Kidney glomerular epithelial cell (primary cell): ENCODE data around the gene PGS1.
"Not testable (repeated sequence)": the region's sequence is repeated elsewhere in the genome, so short reads cannot be mapped to it uniquely, and the experiment has no call there.

ENCODE experiments used
- DNase-seq: peaks from one replicate; lab custom pipeline; 2025; lab: John Stamatoyannopoulos, UW

Gene PGS1, protein sequence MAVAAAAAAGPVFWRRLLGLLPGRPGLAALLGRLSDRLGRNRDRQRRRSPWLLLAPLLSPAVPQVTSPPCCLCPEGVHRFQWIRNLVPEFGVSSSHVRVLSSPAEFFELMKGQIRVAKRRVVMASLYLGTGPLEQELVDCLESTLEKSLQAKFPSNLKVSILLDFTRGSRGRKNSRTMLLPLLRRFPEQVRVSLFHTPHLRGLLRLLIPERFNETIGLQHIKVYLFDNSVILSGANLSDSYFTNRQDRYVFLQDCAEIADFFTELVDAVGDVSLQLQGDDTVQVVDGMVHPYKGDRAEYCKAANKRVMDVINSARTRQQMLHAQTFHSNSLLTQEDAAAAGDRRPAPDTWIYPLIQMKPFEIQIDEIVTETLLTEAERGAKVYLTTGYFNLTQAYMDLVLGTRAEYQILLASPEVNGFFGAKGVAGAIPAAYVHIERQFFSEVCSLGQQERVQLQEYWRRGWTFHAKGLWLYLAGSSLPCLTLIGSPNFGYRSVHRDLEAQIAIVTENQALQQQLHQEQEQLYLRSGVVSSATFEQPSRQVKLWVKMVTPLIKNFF

DNA sequence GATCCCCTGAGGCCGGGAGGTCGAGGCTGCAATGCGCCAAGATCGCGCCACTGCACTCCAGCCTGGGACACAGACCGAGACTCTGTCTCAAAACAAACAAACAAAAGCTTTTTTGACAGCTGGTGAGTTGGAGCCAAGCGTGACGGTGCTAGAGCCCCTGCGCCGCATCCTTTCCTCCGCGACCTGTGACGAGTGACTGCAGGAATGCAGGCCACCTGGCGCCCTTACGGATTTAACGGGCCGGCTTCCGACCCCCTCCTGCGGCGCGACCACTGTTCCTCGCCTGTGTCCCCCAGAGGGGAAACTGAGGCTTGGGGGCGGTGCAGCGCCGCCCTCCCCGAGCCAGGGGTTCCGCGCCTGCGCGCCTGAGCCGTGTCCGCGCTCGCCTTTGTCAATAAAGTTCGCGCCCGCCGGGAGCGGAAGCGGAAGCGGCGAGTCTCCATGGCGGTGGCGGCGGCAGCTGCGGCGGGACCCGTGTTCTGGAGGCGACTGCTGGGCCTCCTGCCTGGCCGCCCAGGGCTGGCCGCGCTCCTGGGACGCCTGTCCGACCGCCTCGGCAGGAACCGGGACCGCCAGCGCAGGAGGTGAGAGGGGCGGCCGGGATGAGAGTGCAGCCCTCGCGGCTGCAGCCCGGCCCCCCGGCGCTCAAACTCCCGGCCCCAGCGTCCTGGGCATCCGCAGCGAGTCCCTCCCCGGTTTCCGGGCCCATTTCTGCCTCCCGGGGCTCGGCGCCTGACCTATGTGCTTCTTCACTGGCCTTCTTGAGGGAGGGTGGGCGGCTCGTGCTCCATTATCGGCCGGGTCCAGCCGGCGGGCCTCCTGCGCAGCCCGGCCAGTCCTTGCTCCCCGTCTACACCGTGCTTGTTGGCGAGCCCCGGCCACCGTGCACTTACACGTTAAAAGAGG lies at the start of gene PGS1:
Gene PGS1 (plus strand): TSS at position 425 of the 906 bp plus-strand sequence. CDS start 17 bp downstream, at position 442.
- no peak for DNase-seq

DNA sequence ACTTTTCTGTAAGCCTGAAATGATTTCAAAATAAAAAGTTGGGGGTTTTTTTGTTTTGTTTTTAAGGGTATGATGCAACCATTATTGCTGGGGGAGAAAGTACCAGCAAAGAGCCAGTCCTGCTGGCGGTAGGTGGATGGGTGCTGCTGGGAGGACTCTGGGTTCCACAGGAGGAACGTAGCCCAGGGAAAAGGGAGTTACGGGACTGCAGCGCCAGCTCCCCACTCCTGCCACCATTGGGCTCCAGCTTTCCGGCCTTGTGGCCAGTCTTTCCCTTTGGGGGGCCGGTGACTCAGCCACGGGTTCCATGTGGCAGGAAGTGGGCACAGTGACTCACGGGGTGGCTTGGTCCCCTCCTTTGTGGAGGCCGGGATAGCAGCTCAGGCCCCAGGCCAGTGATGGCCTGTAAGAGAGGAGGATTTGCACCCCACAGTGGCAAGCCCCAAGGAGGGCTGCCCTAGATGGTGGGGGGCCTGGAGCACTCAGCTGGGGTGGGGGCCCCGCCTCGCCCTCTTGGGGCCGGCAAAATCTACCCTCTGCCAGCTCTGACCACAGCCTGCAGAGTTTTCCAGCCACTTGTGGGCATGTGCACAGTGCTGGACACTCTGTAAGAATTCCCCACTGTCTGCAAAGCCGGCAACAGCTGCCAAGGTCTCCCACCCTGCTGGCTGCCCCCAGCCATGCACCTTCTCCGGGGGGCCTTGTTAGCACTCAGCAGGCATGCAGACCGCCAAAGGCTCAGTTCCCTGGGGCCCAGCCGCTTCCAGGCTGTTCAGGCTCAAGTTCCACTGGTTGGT lies 49.0 kb upstream of the PGS1 start:
- DNase-seq = no peak

DNA sequence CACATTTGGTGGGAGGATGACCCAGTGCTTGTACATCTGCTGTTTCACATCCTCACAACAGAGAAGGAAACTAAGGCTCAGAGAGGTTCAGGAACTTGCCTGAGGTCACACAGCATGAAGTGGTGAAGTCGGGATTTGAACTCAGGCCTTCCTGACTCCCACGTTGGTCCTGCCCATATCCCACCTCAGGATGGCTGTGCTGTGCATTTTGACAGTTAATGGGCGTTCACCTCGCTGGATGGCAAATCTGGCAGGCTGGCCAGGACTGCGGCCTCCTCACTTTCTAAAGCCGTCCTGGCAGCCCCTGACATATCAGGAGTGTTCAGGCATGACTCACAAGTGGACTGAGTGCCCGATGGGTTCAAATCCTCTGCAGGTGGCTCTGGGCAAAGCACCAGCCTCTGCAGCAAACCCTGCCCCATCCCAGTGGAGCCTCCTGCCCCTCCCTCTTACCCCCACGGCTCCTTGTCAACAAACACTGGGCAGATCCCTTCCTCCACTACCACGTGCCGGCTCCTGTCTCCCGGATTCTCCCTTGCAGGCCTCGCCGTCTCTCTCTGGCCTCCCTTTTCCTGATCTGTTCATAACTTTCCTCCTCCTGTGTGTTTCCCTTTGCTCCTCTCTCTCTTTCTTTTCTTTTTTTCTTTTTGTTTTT lies 47.8 kb upstream of the PGS1 start:
- DNase-seq = no peak

DNA sequence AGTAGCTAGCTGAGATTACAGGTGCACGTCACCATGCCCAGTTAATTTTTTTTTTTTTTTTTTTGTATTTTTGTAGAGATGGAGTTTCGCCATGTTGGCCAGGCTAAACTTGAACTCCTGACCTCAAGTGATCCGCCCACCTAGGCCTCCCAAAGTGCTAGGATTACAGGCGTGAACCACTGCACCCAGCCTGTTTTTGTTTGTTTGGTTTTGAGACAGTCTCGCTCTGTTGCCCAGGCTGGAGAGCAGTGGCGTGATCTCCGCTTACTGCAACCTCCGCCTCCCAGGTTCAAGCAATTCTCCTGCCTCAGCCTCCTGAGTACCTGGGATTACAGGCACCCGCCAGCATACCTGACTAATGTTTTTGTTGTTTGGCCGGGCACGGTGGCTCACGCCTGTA lies 47.1 kb upstream of the PGS1 start:
- DNase-seq = not testable (repeated sequence)

DNA sequence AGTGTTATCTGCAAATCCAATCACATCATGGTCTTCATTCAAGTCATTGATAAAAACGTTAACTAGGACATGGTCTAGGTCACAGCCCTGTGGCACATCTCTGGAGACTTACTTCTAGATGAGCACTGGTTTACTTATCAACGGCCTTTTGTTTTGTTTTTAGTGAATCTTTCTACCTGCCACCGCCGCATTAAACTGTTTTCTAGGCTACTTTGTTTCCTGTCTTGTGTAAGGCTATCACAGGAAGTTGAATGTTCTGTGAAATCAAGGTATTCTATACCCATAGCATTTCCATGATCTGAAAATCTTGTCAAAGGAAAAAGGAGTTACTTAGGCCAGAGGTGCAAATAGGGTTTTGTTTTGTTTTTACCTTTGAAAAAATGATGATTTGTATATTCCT lies 45.5 kb upstream of the PGS1 start:
- DNase-seq = no peak

DNA sequence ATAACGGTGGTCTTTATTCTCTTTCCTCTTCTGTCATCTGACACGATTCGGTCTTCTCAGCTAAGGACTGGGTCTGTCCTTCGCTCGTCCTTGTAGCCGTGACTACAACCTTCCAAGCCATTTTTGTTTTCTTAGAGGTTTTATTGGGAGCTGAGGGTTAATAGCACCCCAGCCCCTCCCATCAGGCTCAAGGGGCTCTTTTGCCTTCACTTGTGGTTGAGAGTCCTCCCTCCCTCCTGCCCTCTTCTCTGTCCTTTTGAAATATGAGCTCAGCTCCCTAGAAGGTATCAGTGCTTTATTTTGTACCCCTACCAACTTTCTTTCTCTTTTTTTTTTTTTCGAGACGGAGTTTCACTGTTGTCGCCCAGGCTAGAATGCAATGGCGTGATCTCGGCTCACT lies 43.2 kb upstream of the PGS1 start:
- DNase-seq = no peak

DNA sequence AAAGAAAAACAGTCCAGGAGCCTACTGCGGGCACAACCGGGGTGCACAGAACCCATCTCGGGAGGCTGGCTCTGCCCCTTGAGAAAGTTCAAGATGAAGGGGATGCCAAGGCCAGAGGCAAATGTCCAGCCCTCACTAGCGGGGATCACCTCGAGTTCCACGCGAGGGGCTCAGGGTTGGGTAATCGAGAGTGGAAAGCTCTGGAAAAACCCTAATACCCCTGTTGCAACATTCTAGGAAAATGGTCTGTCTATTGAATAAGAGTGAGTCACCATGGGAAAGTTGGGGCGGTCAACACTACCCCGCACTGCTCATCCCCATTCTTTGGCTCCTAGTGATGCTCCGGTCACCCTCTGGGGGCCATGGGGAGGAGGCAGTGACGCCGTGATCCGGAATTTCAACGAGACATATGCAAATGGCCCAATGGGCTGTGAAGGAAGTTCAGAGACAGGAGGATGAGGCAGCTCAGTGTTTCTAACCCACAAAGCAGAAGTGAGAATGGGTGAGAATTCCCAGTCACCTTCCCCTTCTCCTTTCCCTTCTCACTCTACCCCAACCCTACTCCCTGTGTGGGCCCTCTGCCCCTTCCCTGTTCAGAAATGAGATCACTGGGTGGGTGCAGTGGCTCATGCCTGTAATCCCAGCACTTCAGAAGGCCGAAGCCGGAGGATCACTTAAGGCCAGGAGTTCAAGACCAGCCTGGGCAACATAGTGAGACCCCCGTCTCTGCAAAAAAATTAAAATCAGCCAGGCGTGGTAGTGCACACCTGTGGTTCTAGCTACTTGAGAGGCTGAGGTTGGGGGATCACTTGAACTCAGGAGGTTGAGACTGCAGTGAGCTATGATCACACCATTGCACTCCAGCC lies 41.0 kb upstream of the PGS1 start:
- DNase-seq = peak; percentile 48

DNA sequence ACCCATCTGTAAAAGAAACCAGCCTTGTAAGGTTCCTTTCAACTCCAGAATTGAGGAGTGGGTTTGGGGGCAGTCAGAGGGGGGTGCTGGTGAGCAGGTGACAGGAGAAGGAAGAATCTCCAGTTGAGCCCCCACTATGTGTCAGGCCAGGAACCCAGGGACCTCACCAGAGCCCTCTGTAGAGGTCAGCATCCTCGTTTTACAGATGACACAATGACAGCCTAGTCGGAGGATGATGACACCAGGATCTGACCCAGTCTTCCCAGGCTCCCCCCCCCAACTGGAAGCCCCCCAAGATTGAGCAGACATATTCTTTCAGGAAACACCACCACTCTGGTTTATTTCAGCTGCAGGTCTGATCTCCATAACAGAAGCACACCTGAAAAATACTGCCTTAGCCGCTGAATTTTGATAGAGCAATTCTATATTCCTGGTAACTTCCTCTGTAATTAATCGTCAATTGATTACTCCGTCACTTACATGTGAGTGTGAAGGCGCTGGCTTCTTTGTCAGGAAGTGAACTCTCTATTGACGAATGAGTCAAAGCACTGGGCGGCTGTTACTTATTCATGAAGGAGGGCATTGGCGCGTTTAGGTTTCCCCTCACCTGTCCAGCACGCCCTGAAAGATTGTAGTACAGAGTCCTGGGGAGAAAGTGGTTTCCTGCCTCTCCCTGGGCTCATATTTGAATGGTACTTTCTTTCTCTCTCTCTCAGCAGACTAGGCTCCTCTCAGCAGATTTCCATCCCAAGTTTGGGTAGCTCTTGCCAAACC lies 39.8 kb upstream of the PGS1 start:
- DNase-seq = no peak

DNA sequence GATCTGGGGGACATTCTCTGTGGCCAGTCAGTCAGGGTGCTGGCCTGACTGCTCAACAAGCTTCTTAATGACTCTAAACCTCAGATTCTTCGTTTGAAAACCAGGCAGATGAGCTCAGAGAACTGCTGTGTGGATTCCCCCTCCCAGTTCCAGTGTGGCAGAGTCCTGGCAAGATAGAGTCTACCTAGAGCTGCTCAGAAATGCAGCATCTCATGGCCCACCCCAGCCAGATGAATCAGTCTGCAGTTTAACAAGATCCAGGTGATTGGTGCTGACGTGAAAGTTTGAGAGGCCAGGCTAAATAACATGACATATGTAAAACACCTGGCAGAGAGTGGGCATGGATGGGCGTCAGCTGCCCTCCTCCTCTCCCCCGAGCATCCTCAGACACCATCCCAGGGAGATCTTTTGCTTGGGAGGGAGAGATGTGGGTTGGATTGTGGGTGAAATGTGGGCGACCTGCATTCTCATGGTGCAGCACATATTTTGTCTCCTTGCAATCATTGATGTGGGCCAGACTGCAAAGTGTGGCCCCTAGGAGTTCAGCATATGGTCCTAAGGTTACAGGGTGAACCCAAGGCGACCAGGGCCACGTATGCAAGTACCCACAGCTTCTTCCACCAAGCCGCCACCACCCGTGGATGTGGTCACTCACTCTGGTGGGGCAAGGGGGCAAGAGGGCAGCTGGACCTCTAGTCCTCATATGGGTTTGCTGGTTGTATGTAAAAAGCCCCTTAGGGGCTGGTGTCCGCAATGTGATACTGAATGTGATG lies 38.1 kb upstream of the PGS1 start:
- no peak for DNase-seq

DNA sequence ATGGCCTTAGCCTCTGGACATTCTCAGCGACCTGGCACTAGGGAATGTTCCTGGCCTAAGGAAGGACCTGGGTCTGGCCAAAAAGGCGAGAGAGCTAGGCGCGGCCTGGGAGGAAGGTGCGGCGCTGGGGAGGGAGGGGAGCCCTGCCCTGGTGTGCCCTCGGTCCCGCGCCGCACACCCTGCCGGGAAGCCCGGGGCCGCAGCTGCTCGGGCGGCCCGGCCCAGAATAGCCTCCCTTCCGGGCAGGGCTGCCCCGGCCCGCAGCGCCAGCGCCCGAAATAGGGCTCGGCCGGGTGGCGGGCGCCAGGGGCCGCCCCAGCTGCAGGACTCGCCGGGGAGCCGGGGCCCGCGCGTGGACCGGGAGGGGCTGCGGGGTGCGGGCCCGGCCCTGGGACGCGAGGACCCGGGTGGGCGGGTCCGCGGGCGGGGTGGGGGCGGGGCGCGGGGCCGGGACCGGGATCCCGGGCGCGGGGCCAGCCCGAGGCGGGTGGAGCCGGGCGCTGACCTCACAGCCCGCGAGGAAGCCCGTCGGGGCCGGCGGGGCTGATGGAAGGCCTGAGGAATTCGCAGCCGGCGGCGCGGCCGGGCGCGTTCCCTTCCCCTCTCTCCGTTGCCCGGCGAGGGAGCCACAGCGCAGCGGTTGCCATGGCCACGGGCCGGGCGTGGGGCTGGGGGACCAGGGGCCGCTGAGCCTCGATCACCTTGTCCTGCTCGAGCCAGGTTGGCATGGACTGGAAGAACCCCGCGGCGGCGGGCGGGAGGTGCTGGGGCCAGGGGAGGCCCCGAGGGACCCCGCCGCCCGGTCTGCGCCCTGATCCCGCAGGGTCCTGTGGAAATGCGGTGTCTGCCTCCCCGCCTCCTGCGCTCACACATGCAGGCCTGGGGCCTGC lies 36.6 kb upstream of the PGS1 start:
- peak; percentile 49 for DNase-seq

DNA sequence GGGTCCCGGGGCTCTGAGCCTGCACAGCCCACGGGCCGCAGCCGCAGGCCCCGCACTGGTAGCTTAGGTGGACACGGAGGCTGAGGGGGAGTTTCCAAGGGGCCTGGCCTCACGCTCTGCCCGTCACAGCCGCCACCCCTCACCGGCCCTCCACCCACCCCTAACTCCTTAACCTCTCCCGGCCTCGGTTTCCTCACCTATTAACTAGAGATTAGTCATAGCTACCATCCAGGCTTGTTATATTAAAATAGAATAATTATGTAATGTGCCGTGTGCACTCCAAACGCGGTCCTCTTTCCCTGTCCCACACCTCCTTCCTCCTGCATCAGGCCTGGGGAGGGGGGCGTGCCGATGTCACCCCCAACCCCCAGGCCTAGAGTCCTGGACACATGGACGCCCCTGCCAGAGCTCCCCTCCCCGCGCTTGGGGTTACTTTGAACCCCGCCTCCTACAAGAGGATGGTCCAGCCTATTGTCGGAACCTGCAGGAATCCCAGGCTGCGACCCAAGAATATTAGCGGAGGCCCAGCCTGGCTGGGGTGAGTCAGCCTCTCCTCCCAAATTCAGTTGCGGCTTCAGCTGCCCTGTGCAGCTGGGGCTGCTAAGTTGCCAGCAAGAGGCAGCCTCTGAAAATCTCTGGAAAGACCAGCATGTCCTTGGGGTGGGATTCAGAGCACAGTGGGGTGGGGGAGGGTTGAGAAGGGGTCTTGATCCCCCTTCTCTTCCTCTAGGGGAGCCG lies 35.8 kb upstream of the PGS1 start:
- DNase-seq = peak; percentile 65

DNA sequence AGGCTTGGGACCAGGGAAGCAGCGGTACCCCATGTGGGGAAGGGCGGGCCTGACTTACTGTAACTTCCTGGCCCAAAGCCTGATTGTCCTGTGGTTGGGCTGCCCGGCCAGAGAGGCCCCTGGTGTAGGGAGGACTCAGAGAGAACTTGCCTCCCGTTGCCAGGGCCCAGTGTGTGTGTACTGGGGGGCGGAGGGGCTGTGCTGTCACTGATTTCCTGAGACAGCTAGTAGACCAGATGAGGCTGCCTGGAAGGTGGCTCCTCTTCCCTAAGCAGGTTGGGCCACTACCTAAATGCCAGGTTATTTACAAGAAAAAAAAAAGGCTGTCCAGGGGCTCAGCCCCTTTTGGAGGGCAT lies 35.3 kb upstream of the PGS1 start:
- peak; percentile 33 for DNase-seq

DNA sequence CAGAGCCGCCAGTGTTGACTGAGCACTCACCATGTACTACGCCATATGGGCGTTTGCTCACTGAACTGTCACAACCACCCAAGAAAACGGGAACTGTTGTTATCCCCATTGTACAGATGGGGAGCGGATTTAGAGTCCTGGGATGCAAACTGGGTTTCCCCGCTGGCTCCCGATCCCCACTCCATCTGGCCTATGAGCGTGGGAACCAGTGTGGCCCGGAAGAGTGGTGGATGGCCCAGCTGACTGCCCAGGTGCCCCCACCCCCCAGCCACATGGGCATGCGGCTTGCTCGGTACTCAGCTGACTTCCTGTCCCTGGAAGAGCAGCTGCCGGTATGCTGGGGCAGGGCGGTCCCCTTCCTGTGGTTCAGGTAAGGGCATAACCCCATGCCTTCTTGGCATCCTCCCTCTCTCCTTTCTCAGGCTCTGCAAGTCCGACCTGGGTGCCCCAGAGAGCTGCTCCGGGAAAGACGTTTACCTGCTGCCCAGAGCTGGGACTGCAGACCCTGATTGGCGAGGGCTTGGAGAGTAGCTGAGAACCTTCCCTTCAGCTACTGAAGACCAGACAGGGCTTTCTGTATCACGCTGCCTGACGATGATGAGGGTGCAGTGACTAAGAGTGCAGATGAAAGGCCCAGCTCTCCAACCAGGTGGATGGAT lies 34.8 kb upstream of the PGS1 start:
- no peak for DNase-seq

DNA sequence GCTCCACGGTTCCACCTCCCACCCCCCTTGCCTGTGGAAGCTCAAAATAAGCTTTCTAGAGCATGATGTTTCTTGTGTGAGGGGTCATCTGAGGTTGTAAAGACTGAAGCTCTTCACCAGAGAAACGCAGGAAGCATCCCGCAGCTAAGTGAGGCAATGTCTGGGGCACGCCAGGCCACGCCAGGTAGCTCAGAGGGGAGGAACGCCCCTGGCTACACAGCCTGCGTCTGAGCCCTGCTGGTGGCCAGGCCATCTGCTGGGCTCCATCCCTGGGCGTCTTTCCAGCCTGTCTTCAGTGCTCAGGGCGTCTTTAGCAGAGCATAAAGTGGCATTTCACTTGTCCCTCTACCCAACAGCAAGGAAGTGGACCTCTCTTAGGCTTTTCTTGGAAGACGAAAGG lies 33.8 kb upstream of the PGS1 start:
- DNase-seq = no peak

DNA sequence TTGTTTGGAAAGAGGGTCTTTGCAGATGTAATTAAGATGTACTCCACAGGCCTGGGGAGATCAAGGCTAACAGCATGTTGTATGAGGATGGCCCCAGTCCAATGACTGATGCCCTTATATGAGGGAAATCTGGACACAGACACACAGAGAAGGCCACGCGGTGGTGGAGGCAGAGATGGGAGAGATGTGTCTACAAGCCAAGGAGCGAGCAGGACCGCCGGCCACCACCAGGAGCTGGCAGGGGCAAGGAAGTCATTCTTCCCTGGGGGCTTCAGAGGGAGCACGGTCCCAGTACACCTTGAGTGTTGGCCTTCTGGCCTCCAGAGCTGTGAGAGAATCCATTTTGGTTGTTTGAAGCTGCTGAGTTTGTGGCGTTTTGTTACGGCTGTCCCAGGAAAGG lies 33.3 kb upstream of the PGS1 start:
- DNase-seq = no peak

DNA sequence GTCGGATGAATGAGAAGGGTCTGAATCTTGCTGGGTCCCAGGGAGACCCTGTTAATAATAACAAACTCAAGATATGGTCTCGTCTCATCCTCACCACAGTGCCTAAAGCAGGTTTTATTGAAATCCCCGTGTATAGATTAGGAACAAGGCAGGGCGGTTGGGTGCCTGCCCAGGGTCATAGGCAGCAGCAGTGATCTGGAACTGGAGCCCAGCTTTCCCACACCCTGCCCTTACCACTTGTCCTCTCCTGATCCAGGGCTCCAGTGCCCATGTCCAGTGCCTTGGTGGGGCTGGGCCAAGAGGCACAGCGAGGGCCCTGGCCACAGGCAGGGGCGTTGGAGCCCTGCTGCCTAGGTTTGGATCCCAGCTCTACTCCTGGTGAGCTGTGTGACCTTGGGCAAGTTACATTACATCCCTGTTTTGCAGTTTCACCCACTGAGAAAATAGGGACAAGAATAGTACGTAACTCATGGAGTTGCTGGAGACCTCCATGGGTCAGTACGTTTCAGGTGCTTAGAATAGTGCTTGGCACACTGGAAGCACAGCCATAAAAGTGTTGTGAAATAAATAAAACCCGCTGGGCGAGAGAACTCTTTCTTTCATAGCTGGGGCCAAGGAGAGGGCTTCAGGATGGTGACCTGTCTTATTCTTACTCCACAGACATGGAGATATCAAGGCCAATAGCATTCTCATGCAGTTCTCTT lies 32.5 kb upstream of the PGS1 start:
- DNase-seq = no peak
